ENCODE results near the gene TRPM2. TPM values are rescaled to one million over a fixed set of nuclear protein-coding genes. Genes with fewer than 3 reads are reported as not detected.
A peak's percentile ranks its signal among the peaks of the same experiment; 100 is the strongest.

Gene TRPM2
- polyA plus RNA-seq, 1 donor: 2.2 TPM

GRCh38 chr21:44425895-44426662, 72.7 kb downstream of the TRPM2 start:
- H3K4me3 ChIP-seq (ENCODE audit: low read length): no peak overlapping the region
- no CpG with 5 or more reads among the region's 13 CpGs for whole genome bisulfite sequencing (ENCODE audit: insufficient coverage, low lambda C conversion rate)
- H3K9me3 ChIP-seq (ENCODE audit: control insufficient read depth, low read depth, low read length): peaks cover 6% of the 10 kb centered on the region
- no peak for DNase-seq
- H3K27me3 ChIP-seq (ENCODE audit: control insufficient read depth, insufficient read depth, low read length): peaks cover 2% of the 10 kb centered on the region
- no peak overlapping the region for H3K27ac ChIP-seq (ENCODE audit: low read length)
- no peaks in the 10 kb centered on the region for H3K36me3 ChIP-seq (ENCODE audit: control insufficient read depth, insufficient read depth, low read length)
- H3K4me1 ChIP-seq (ENCODE audit: control insufficient read depth, insufficient read depth, low read length): no peaks in the 10 kb centered on the region

- Histone ChIP-seq H3K9me3 (ENCODE audit: control insufficient read depth, low read depth, low read length) (peaks cover 6% of the 10 kb centered on the region), H3K4me1 (ENCODE audit: control insufficient read depth, insufficient read depth, low read length) (no peaks in the 10 kb centered on the region), H3K27me3 (ENCODE audit: control insufficient read depth, insufficient read depth, low read length) (peaks cover 2% of the 10 kb centered on the region), H3K36me3 (ENCODE audit: control insufficient read depth, insufficient read depth, low read length) (no peaks in the 10 kb centered on the region), H3K27ac (ENCODE audit: low read length) (no peak overlapping the region), H3K4me3 (ENCODE audit: low read length) (no peak overlapping the region)
- no CpG with 5 or more reads among the region's 21 CpGs for WGBS (ENCODE audit: insufficient coverage, low lambda C conversion rate)
- no peak for DNase-seq
These were observed 73.3 kb downstream of the TRPM2 start for GRCh38 chr21:44426663-44427191.

- Histone ChIP-seq H3K27ac (ENCODE audit: low read length) (no peak overlapping the region), H3K4me3 (ENCODE audit: low read length) (no peak overlapping the region), H3K4me1 (ENCODE audit: control insufficient read depth, insufficient read depth, low read length) (no peaks in the 10 kb centered on the region), H3K9me3 (ENCODE audit: control insufficient read depth, low read depth, low read length) (peaks cover 6% of the 10 kb centered on the region), H3K36me3 (ENCODE audit: control insufficient read depth, insufficient read depth, low read length) (no peaks in the 10 kb centered on the region), H3K27me3 (ENCODE audit: control insufficient read depth, insufficient read depth, low read length) (peaks cover 2% of the 10 kb centered on the region)
- DNase-seq: no peak
- no CpG with 5 or more reads among the region's 28 CpGs for WGBS (ENCODE audit: insufficient coverage, low lambda C conversion rate)
These were observed 74.1 kb downstream of the TRPM2 start for GRCh38 chr21:44427241-44428120.

GRCh38 chr21:44428281-44428960, 75.0 kb downstream of the TRPM2 start:
- DNase-seq: peak; percentile 30 to 43
- WGBS (ENCODE audit: insufficient coverage, low lambda C conversion rate): no CpG with 5 or more reads among the region's 3 CpGs
- H3K4me1 ChIP-seq (ENCODE audit: control insufficient read depth, insufficient read depth, low read length): no peaks in the 10 kb centered on the region
- no peaks in the 10 kb centered on the region for H3K27me3 ChIP-seq (ENCODE audit: control insufficient read depth, insufficient read depth, low read length)
- H3K36me3 ChIP-seq (ENCODE audit: control insufficient read depth, insufficient read depth, low read length): no peaks in the 10 kb centered on the region
- peaks cover 6% of the 10 kb centered on the region for H3K9me3 ChIP-seq (ENCODE audit: control insufficient read depth, low read depth, low read length)
- no peak overlapping the region for H3K27ac ChIP-seq (ENCODE audit: low read length)
- no peak overlapping the region for H3K4me3 ChIP-seq (ENCODE audit: low read length)

DNA sequence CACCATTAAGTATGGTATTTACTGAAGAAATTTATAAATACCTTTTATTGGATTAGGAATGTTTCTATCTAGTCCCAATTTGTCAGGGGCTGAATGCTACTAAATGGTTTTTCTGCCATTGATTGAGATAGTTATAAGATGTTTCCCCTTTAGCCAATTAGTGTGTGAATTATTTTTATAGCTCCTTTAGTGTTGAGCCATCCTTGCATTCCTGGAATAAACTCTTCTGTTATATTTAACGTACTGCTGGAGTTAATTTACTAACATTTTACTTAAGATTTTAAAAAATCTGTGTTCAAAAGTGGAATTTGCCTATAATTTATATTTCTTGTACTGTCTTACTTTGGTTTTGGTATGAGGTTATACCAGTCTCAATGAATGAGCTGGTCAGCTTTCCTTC, 76.5 kb downstream of the TRPM2 start:
- Histone ChIP-seq H3K9me3 (ENCODE audit: control insufficient read depth, low read depth, low read length) (peaks cover 6% of the 10 kb centered on the region), H3K36me3 (ENCODE audit: control insufficient read depth, insufficient read depth, low read length) (no peaks in the 10 kb centered on the region), H3K27me3 (ENCODE audit: control insufficient read depth, insufficient read depth, low read length) (no peaks in the 10 kb centered on the region), H3K4me3 (ENCODE audit: low read length) (no peak overlapping the region), H3K4me1 (ENCODE audit: control insufficient read depth, insufficient read depth, low read length) (no peaks in the 10 kb centered on the region), H3K27ac (ENCODE audit: low read length) (no peak overlapping the region)
- WGBS (ENCODE audit: insufficient coverage, low lambda C conversion rate): 80% methylated on average over 1 of the region's 1 CpG
- no peak for DNase-seq

DNA sequence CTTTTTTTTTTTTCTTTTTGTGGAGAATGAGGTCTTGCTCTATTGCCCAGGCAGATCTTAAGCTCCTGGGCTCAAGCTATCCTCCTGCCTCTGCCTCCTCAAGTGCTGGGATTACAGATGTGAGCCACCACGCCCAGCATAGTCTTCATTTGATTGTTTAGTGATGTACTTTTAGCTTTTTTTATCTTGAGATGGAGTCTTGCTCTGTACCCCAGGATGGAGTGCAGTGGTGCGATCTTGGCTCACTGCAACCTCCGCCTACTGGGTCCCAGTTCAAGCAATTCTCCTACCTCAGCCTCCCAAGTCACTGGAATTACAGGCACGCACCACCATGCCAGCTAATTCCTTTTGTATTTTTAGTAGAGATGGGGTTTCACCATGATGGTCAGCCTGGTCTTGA, 77.9 kb downstream of the TRPM2 start:
- no CpG with 5 or more reads among the region's 4 CpGs for WGBS (ENCODE audit: insufficient coverage, low lambda C conversion rate)
- no peak overlapping the region for H3K4me3 ChIP-seq (ENCODE audit: low read length)

GRCh38 chr21:44432841-44433790, 79.7 kb downstream of the TRPM2 start:
- Histone ChIP-seq H3K4me1 (ENCODE audit: control insufficient read depth, insufficient read depth, low read length) (no peaks in the 10 kb centered on the region), H3K27ac (ENCODE audit: low read length) (no peak overlapping the region), H3K4me3 (ENCODE audit: low read length) (no peak overlapping the region), H3K36me3 (ENCODE audit: control insufficient read depth, insufficient read depth, low read length) (no peaks in the 10 kb centered on the region), H3K27me3 (ENCODE audit: control insufficient read depth, insufficient read depth, low read length) (no peaks in the 10 kb centered on the region), H3K9me3 (ENCODE audit: control insufficient read depth, low read depth, low read length) (peaks cover 6% of the 10 kb centered on the region)
- WGBS (ENCODE audit: insufficient coverage, low lambda C conversion rate): 97% methylated on average over 6 of the region's 34 CpGs
- DNase-seq: no peak

More for the DNA sequence above, 77.9 kb downstream of the TRPM2 start:
- Histone ChIP-seq H3K36me3 (ENCODE audit: control insufficient read depth, insufficient read depth, low read length) (no peaks in the 10 kb centered on the region), H3K27me3 (ENCODE audit: control insufficient read depth, insufficient read depth, low read length) (no peaks in the 10 kb centered on the region), H3K27ac (ENCODE audit: low read length) (no peak overlapping the region), H3K4me1 (ENCODE audit: control insufficient read depth, insufficient read depth, low read length) (no peaks in the 10 kb centered on the region), H3K9me3 (ENCODE audit: control insufficient read depth, low read depth, low read length) (peaks cover 6% of the 10 kb centered on the region)
- DNase-seq: no peak

GRCh38 chr21:44433791-44434567, 80.6 kb downstream of the TRPM2 start:
- DNase-seq: no peak
- no CpG with 5 or more reads among the region's 39 CpGs for WGBS (ENCODE audit: insufficient coverage, low lambda C conversion rate)
- H3K36me3 ChIP-seq (ENCODE audit: control insufficient read depth, insufficient read depth, low read length): no peaks in the 10 kb centered on the region

DNA sequence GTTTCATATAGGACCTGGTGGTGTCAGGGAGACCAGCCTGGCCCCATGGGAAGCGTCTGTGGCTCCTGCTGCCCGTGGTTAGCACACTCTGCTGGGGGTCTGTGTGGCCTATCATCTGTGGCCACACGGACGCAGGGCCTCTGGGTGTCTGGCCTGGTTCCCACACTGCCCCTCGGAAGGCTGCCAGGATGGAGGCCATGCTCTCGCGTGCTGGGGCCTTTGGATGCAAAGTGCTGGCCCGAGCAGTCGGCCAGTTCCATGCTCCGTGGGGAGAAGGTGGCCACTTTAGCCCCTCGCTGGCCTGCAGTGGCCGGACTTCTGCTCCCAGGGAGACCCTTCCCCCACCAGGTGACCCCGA, 81.1 kb downstream of the TRPM2 start:
- no CpG with 5 or more reads among the region's 13 CpGs for WGBS (ENCODE audit: insufficient coverage, low lambda C conversion rate)
- no peak overlapping the region for H3K27ac ChIP-seq (ENCODE audit: low read length)
- H3K9me3 ChIP-seq (ENCODE audit: control insufficient read depth, low read depth, low read length): no peaks in the 10 kb centered on the region
- H3K4me3 ChIP-seq (ENCODE audit: low read length): no peak overlapping the region
- no peaks in the 10 kb centered on the region for H3K27me3 ChIP-seq (ENCODE audit: control insufficient read depth, insufficient read depth, low read length)
- no peaks in the 10 kb centered on the region for H3K4me1 ChIP-seq (ENCODE audit: control insufficient read depth, insufficient read depth, low read length)
- H3K36me3 ChIP-seq (ENCODE audit: control insufficient read depth, insufficient read depth, low read length): no peaks in the 10 kb centered on the region
- no peak for DNase-seq

More at GRCh38 chr21:44433791-44434567, 80.6 kb downstream of the TRPM2 start:
- no peak overlapping the region for H3K4me3 ChIP-seq (ENCODE audit: low read length)
- H3K27me3 ChIP-seq (ENCODE audit: control insufficient read depth, insufficient read depth, low read length): no peaks in the 10 kb centered on the region
- no peaks in the 10 kb centered on the region for H3K4me1 ChIP-seq (ENCODE audit: control insufficient read depth, insufficient read depth, low read length)
- H3K9me3 ChIP-seq (ENCODE audit: control insufficient read depth, low read depth, low read length): no peaks in the 10 kb centered on the region
- H3K27ac ChIP-seq (ENCODE audit: low read length): no peak overlapping the region

Data from large intestine (tissue), 3 donors.